VCaP (cell line): ENCODE measurements around the gene ANTXR1.

Experiments
- H3K27ac ChIP-seq: fragments of 450-650 bp; 2 replicates; pipeline ENCODE4 v1.5.1; 2017
- TF ChIP-seq, protein P1 (sequence below): fragments of 450-650 bp; conservative IDR thresholded peaks from 2 replicates; pipeline ENCODE4 v1.5.1; 2017; ENCODE audit warnings: mild to moderate bottlenecking, moderate library complexity

ANTXR1 gene

GRCh38 chr2:69013142-69013839 lies at the start of gene ANTXR1:
Gene ANTXR1 (plus strand): TSS chr2:69013179. CDS start chr2:69013500, 321 bp downstream.
- peak within 1 kb of the TSS; percentile 78 for H3K27ac ChIP-seq
- TF ChIP-seq, protein P1, sequence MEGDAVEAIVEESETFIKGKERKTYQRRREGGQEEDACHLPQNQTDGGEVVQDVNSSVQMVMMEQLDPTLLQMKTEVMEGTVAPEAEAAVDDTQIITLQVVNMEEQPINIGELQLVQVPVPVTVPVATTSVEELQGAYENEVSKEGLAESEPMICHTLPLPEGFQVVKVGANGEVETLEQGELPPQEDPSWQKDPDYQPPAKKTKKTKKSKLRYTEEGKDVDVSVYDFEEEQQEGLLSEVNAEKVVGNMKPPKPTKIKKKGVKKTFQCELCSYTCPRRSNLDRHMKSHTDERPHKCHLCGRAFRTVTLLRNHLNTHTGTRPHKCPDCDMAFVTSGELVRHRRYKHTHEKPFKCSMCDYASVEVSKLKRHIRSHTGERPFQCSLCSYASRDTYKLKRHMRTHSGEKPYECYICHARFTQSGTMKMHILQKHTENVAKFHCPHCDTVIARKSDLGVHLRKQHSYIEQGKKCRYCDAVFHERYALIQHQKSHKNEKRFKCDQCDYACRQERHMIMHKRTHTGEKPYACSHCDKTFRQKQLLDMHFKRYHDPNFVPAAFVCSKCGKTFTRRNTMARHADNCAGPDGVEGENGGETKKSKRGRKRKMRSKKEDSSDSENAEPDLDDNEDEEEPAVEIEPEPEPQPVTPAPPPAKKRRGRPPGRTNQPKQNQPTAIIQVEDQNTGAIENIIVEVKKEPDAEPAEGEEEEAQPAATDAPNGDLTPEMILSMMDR, result peak; percentile 55

DNA sequence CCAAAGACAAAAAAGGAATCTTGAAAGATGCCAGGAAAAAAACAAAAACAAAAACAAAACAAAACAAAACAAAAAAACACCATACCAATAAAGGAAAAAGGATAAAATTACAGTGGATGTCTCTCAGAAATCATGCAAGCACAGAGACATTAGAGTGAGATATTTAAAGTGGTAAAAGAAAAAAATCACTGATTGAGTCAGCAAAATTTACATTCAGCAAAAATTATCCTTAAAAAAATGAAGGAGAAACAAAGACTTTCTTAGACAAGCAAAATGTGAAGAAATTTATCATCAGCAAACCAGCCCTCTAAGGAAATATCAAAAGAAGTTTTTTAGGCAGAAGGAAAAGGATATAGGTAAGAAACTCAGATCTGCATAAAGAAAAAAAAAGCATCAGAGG lies 48.7 kb upstream of the ANTXR1 start:
- no peak overlapping the region for H3K27ac ChIP-seq
- TF ChIP-seq, protein P1, result no peak

GRCh38 chr2:68968221-68968620 lies 44.8 kb upstream of the ANTXR1 start:
- TF ChIP-seq, protein P1, result no peak
- H3K27ac ChIP-seq, result no peak overlapping the region

DNA sequence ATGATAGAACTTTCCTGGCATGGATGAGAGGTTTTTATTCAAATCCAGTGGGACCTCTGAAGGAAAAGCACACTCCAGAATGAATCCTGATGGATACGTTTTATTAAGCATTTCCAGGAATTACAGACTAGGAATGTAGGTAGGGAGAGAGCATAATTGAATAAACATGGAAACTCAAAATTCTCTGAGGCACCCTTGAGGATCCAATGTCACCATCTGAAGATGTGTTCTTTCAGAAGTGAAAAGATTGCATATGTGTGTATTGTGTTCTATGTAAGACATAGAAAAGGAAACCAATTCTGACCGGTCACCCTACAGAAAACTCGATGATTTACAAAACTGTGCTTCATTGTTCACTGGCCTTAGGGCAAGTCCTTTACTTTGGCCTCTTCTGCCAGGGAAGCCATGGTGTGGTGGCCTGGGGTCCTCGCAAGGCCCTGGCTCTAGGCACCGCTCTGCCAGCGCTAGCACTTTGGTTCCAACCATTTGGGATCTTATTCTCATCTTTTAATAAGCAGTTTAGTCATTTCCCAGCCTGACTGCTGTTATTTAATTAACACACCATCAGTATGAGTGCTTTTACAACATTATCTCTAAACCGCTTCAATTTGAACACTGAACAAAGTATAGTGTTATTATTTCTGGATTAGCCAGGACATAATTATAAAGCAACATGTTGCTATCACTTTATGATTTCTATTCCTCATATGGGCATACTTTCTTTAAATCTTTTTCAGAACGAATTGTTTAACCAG lies 43.1 kb upstream of the ANTXR1 start:
- TF ChIP-seq, protein P1, result no peak
- no peak overlapping the region for H3K27ac ChIP-seq

DNA sequence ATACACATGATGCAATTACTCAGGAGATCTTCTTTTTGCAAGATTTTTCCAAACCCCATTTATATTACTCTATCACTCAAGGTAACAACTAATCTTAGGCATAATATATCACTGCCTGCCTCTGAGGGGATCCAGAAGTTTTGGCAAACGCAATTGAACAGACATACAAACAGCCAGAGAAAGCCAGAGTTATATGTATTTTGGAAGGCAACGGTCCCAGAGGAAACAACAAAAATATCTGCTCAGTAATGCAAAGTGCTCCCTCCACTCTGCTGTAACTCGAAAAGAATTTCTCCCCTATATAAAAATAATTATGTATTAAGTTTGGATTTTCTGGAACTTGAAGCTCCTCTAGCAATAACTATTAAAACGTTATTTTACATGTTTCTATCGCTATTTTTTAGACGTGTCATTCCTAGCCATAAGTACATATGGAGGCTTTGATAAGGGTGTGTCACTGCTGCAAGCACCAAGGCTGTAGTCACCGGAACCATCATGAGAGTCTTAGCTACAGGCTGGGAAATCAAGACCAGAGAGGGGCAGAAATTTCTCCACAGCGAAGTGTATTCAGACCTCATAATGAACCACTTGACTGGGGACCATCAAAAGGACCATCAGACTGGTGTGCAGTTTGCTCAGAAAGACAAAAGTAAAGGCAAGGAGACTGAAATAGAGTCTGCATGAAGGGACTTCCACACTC lies 42.3 kb upstream of the ANTXR1 start:
- no peak overlapping the region for H3K27ac ChIP-seq
- TF ChIP-seq, protein P1, result no peak

DNA sequence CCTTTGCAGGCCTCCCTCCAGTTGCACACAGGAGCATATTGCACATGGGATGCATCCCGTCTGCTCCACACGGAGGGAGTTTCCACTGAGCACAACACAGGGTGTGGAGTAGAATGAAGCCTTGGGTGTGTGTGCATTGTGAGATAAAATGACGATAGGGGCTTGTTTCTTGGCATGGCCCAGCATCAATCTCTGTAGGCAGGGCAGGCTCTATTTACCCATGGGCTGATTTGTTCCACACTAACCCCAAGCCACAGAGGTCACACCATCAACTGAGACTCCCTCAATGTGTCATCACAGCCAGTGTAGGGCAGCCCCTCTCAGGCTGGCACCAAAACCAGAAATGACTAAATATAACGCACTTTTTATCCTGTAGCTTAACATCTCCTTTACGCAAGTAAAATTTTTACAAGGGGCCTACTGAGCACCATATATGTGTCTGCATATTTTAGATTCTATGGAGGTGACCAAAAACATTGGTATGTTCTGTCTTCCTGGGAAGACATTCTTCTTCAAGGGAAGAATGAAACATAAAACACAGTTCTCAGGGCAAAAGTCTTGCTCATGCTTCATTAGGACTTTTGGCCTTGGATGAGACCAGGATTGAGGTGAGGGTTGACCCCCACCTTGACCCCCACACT lies 41.3 kb upstream of the ANTXR1 start:
- TF ChIP-seq, protein P1, result no peak
- H3K27ac ChIP-seq, result no peak overlapping the region

GRCh38 chr2:68974251-68974650 lies 38.7 kb upstream of the ANTXR1 start, which contains the start of gene GKN1:
Gene GKN1 (plus strand): TSS chr2:68974636. CDS start chr2:68974678, 42 bp downstream.
- TF ChIP-seq, protein P1, result no peak

More at GRCh38 chr2:68974251-68974650, 38.7 kb upstream of the ANTXR1 start, which contains the start of gene GKN1:
- H3K27ac ChIP-seq, result no peak within 1 kb of the TSS
